ENCODE data around the gene HERC2. TPM values are rescaled to one million over a fixed set of nuclear protein-coding genes. Genes with fewer than 3 reads are reported as not detected.

The HERC2 gene
- total and polyA plus RNA-seq, 2 of the 13 experiments (the other 11 are each of a cell fraction or from before 2014, with no cell fraction given), result 17.6 to 24.8 TPM

DNA sequence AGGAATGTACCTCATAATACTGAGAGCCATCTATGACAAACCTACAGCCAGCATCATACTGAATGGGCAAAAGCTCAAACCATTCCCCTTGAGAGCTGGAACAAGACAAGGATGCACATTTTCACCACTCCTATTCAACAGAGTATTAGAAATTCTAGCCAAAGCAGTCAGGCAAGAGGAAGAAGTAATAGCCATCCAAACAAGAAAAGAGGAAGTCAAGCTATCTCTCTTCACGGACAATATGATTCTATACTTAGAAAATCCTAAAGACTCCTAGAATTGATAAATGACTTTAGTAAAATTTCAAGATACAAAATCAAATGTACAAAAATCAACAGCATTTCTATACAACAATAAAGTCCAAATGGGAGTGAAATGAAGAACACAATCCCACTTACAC is 253.0 kb downstream of the HERC2 start:
- Histone ChIP-seq H3K36me3 (replicated peaks in 1 of 2; ENCODE audit: control insufficient read depth in 1 of 2, insufficient read depth in 2 of 2, low read length in 2 of 2) (no peaks in the 10 kb centered on the region), H3K27me3 (ENCODE audit: control insufficient read depth in 1 of 2, insufficient read depth in 2 of 2, low read length in 2 of 2) (no peaks in the 10 kb centered on the region), H3K27ac (ENCODE audit: extremely low read length, insufficient read depth, low read length) (no peak overlapping the region), H3K79me2 (ENCODE audit: insufficient read depth, low read length) (no peaks in the 10 kb centered on the region), H4K20me1 (ENCODE audit: insufficient read depth, low read length) (no peaks in the 10 kb centered on the region), H2AFZ (ENCODE audit: low read length) (no peak overlapping the region), H3K4me3 (replicated peaks in 1 of 3; ENCODE audit: insufficient read depth in 1 of 3, low read depth in 2 of 3, low read length in 3 of 3) (no peak overlapping the region), H3K4me1 (ENCODE audit: insufficient read depth, low read length) (no peaks in the 10 kb centered on the region), H3K9me3 (ENCODE audit: low read length) (no peaks in the 10 kb centered on the region), H3K9ac (ENCODE audit: insufficient read depth, low read depth, low read length) (no peak overlapping the region), H3K4me2 (ENCODE audit: low read depth, low read length) (no peak overlapping the region)
- no peak for FAIRE-seq
- WGBS (ENCODE audit: low lambda C conversion rate), result 97% methylated on average over 1 of the region's 1 CpG
- CTCF ChIA-PET (ENCODE audit: low intra/inter-chr PET ratio, low total read pairs), result no interaction called here
- POLR2A ChIA-PET, result no interaction called here
- no TSS peak for BruUV-seq (replicated peaks)
- TF ChIP-seq TBX3 (IDR thresholded peaks at IDR 0.05; ENCODE audit: borderline replicate concordance), result no peak
- TF ChIP-seq, protein P1, sequence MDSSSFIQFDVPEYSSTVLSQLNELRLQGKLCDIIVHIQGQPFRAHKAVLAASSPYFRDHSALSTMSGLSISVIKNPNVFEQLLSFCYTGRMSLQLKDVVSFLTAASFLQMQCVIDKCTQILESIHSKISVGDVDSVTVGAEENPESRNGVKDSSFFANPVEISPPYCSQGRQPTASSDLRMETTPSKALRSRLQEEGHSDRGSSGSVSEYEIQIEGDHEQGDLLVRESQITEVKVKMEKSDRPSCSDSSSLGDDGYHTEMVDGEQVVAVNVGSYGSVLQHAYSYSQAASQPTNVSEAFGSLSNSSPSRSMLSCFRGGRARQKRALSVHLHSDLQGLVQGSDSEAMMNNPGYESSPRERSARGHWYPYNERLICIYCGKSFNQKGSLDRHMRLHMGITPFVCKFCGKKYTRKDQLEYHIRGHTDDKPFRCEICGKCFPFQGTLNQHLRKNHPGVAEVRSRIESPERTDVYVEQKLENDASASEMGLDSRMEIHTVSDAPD (CRISPR knock-in tag; IDR thresholded peaks at IDR 0.05), result no peak
- TF ChIP-seq, protein P2, sequence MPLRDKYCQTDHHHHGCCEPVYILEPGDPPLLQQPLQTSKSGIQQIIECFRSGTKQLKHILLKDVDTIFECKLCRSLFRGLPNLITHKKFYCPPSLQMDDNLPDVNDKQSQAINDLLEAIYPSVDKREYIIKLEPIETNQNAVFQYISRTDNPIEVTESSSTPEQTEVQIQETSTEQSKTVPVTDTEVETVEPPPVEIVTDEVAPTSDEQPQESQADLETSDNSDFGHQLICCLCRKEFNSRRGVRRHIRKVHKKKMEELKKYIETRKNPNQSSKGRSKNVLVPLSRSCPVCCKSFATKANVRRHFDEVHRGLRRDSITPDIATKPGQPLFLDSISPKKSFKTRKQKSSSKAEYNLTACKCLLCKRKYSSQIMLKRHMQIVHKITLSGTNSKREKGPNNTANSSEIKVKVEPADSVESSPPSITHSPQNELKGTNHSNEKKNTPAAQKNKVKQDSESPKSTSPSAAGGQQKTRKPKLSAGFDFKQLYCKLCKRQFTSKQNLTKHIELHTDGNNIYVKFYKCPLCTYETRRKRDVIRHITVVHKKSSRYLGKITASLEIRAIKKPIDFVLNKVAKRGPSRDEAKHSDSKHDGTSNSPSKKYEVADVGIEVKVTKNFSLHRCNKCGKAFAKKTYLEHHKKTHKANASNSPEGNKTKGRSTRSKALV (CRISPR knock-in tag; IDR thresholded peaks at IDR 0.05), result no peak
- no peak for DNase-seq (ENCODE audit: low spot score)
- in situ Hi-C loops (cut with HindIII; ENCODE audit: extremely low pct_ligation_motif_present, low pct_unique_long_range_greater_than_20kb) (no loop called here), intact Hi-C loops (cut with micrococcal nuclease; ENCODE audit: unreplicated experiment) (no loop called here)
- ATAC-seq, result no peak

- no TSS peak for BruUV-seq (replicated peaks)
- no peaks in the 10 kb centered on the region for H3K9me3 ChIP-seq (ENCODE audit: low read length)
- H3K4me1 ChIP-seq (ENCODE audit: insufficient read depth, low read length), result no peaks in the 10 kb centered on the region
- H3K27me3 ChIP-seq (ENCODE audit: control insufficient read depth in 1 of 2, insufficient read depth in 2 of 2, low read length in 2 of 2), result no peaks in the 10 kb centered on the region
- no peaks in the 10 kb centered on the region for H3K79me2 ChIP-seq (ENCODE audit: insufficient read depth, low read length)
- ChIA-PET CTCF (ENCODE audit: low intra/inter-chr PET ratio, low total read pairs) (no interaction called here), POLR2A (no interaction called here)
- DNase-seq (ENCODE audit: low spot score) (no peak), FAIRE-seq (no peak), ATAC-seq (no peak)
- in situ Hi-C loops (cut with HindIII; ENCODE audit: extremely low pct_ligation_motif_present, low pct_unique_long_range_greater_than_20kb), result no loop called here
- intact Hi-C loops (cut with micrococcal nuclease; ENCODE audit: unreplicated experiment), result no loop called here
- H3K4me3 ChIP-seq (replicated peaks in 1 of 3; ENCODE audit: insufficient read depth in 1 of 3, low read depth in 2 of 3, low read length in 3 of 3), result no peak overlapping the region
- H2AFZ ChIP-seq (ENCODE audit: low read length), result no peak overlapping the region
- no peak overlapping the region for H3K27ac ChIP-seq (ENCODE audit: extremely low read length, insufficient read depth, low read length)
- no peak overlapping the region for H3K9ac ChIP-seq (ENCODE audit: insufficient read depth, low read depth, low read length)
- no peaks in the 10 kb centered on the region for H4K20me1 ChIP-seq (ENCODE audit: insufficient read depth, low read length)
- no peaks in the 10 kb centered on the region for H3K36me3 ChIP-seq (replicated peaks in 1 of 2; ENCODE audit: control insufficient read depth in 1 of 2, insufficient read depth in 2 of 2, low read length in 2 of 2)
- 7% methylated on average over 3 of the region's 3 CpGs for WGBS (ENCODE audit: low lambda C conversion rate)
- no peak overlapping the region for H3K4me2 ChIP-seq (ENCODE audit: low read depth, low read length)
- TF ChIP-seq RBM22 (optimal IDR thresholded peaks at IDR 0.05; ENCODE audit: low read length), result no peak
- TF ChIP-seq HNRNPK (IDR thresholded peaks at IDR 0.05; ENCODE audit: low read depth, low read length, poor library complexity, severe bottlenecking), result no peak
- TF ChIP-seq ZNF331 (CRISPR knock-in tag; IDR thresholded peaks at IDR 0.05), result no peak
- TF ChIP-seq PTBP1 (IDR thresholded peaks at IDR 0.05; ENCODE audit: low read depth, low read length, poor library complexity, severe bottlenecking), result no peak
- no peak for TF ChIP-seq MED8 (CRISPR knock-in tag; IDR thresholded peaks at IDR 0.05; ENCODE audit: insufficient replicate concordance)
- no peak for TF ChIP-seq ZNF574 (CRISPR knock-in tag; IDR thresholded peaks at IDR 0.05)
- no peak for TF ChIP-seq GPN1 (CRISPR knock-in tag; IDR thresholded peaks at IDR 0.05; ENCODE audit: borderline replicate concordance)
- TF ChIP-seq, protein P3, sequence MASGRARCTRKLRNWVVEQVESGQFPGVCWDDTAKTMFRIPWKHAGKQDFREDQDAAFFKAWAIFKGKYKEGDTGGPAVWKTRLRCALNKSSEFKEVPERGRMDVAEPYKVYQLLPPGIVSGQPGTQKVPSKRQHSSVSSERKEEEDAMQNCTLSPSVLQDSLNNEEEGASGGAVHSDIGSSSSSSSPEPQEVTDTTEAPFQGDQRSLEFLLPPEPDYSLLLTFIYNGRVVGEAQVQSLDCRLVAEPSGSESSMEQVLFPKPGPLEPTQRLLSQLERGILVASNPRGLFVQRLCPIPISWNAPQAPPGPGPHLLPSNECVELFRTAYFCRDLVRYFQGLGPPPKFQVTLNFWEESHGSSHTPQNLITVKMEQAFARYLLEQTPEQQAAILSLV (CRISPR knock-in tag; IDR thresholded peaks at IDR 0.05; ENCODE audit: borderline replicate concordance), result no peak
Measured at GRCh38 chr15:28066231-28066630, 255.7 kb downstream of the HERC2 start.

Data from HepG2 (cell line).